Spleen (tissue), 11 donors: ENCODE measurements around the gene PICK1. TPM values are rescaled to one million over a fixed set of nuclear protein-coding genes. Genes with fewer than 3 reads are reported as not detected.

Experiments
- DNase-seq: peaks from one replicate; pipeline ENCODE4 v3.0.0-alpha.2; 2020
- H3K27ac ChIP-seq, 8 donors: fragments of 200-600 bp; sonication (generic) in 7 of 8; 1 replicate in 4 of 8; 2 replicates in 4 of 8; pipeline versions ENCODE4 v1.5.0 to v1.8.0; 2016 to 2021; ENCODE audit warnings: inconsistent platforms in 4 of 8, mild to moderate bottlenecking in 4 of 8, moderate library complexity in 1 of 8
- H3K27me3 ChIP-seq, 7 donors: fragments of 200-600 bp; sonication (generic) in 6 of 7; replicated peaks in 1 of 7; 1 replicate in 4 of 7; 2 replicates in 3 of 7; pipeline versions ENCODE4 v1.5.0 to v1.8.0; 2016 to 2021; ENCODE audit warnings: inconsistent platforms in 3 of 7, mild to moderate bottlenecking in 1 of 7
- H3K36me3 ChIP-seq, 6 donors: fragments of 200-600 bp; sonication (generic) in 5 of 6; 1 replicate in 4 of 6; 2 replicates in 2 of 6; pipeline versions ENCODE4 v1.5.0 to v1.8.0; 2016 to 2021; ENCODE audit warnings: inconsistent platforms in 2 of 6
- H3K4me1 ChIP-seq, 6 donors: fragments of 200-600 bp; sonication (generic) in 5 of 6; 1 replicate in 3 of 6; 2 replicates in 3 of 6; pipeline versions ENCODE4 v1.5.0 to v1.8.0; 2016 to 2021; ENCODE audit warnings: inconsistent platforms in 3 of 6
- H3K4me3 ChIP-seq, 8 donors: fragments of 200-600 bp; sonication (generic) in 7 of 8; 1 replicate in 4 of 8; 2 replicates in 4 of 8; pipeline versions ENCODE4 v1.5.0 to v1.8.0; 2016 to 2021; ENCODE audit warnings: inconsistent platforms in 4 of 8, mild to moderate bottlenecking in 4 of 8, moderate library complexity in 2 of 8
- H3K9me3 ChIP-seq, 8 donors: fragments of 200-600 bp; sonication (generic) in 7 of 8; 1 replicate in 4 of 8; 2 replicates in 4 of 8; pipeline versions ENCODE4 v1.5.0 to v1.8.0; 2016 to 2021; ENCODE audit warnings: inconsistent platforms in 4 of 8
- CTCF ChIP-seq, 11 experiments: fragments of 200-600 bp in 7 of 11; fragments of 450-650 bp in 4 of 11; sonication (generic) in 4 of 11; IDR thresholded peaks in 8 of 11; conservative IDR thresholded peaks in 3 of 11; 1 replicate in 7 of 11; 2 replicates in 4 of 11; pipeline versions ENCODE4 v1.4.0 to v1.8.0; 2016 to 2021; ENCODE audit warnings: antibody characterized with exemption in 11 of 11, inconsistent platforms in 4 of 11, mild to moderate bottlenecking in 1 of 11
- POLR2A ChIP-seq, 3 donors: fragments of 450-650 bp; IDR thresholded peaks; one replicate each; pipeline ENCODE4 v1.5.1; 2017; ENCODE audit warnings: antibody characterized with exemption in 3 of 3, mild to moderate bottlenecking in 1 of 3
- POLR2AphosphoS5 ChIP-seq, 3 donors: sonication (generic); formaldehyde crosslinking; IDR thresholded peaks; one replicate each; pipeline ENCODE4 v1.5.1; 2017; ENCODE audit warnings: antibody characterized with exemption in 3 of 3
- WGBS, 5 donors: extraction: QIAGEN DNeasy Blood & Tissue Kit in 3 of 5; methylation state at CpG; one replicate each; pipeline versions ENCODE4 v1.1.5 to v1.1.7; 2013 to 2018; 5-methylcytosine and 5-hydroxymethylcytosine counted together
- intact Hi-C: fragments of 100-400 bp; cut with DNase I; formaldehyde crosslinking; loops from one replicate; pipeline ENCODE4 v1.15.0; 2023; ENCODE audit warnings: low total_unique reads
- polyA plus RNA-seq, 3 donors: library from polyadenylated mRNA; stranded (reverse); fragments of 200-250 nt; gene quantifications; one replicate each; pipeline ENCODE4 v1.2.1, GENCODE V29; 2013
- total RNA-seq, 7 donors: library from RNA; depleted of rRNA in 3 of 7; stranded (reverse); fragments of >200 nt in 3 of 7; fragmentation: NEBNext Ultra II Directional in 4 of 7; extraction: Animal tissue kit (Norgen Biotek cat#: 25700) in 4 of 7; gene quantifications; one replicate each; pipeline versions ENCODE4 v1.1.0 to v1.2.1, GENCODE V29; 2016 to 2021
- donor health status: healthy with polysubstance abuse.
- donor health status: DM: no; HTN: no; CAD: no; lungs with moderate emphysema.
- donor health status: DM: no; HTN: no; CAD: no.
- donor health status: Bipolar disorder and iron deficiency.
- donor health status: healthy.
- donor health status: DM: no; HTN: no; CAD: no.
- donor health status: DM: yes; HTN: yes; CAD: no.

Gene PICK1
- total and polyA plus RNA-seq, 10 donors, result 14.9 to 34.2 (median 28.4) TPM

- no peak for DNase-seq
- peaks cover 0 to 6% (median 0%) of the 10 kb centered on the region in 6 donors for H3K36me3 ChIP-seq
- intact Hi-C loops, result no loop called here
- peaks cover 0 to 9% (median 0%) of the 10 kb centered on the region in 6 donors for H3K4me1 ChIP-seq
- H3K9me3 ChIP-seq, result no peaks in the 10 kb centered on the region
- H3K4me3 ChIP-seq, result no peak overlapping the region
- peak in 1 of 11 experiments; percentile 21 for TF ChIP-seq CTCF (IDR thresholded peaks at IDR 0.05 in 8 of 11, conservative IDR thresholded peaks at IDR 0.05 in 3 of 11)
- TF ChIP-seq POLR2AphosphoS5 (IDR thresholded peaks at IDR 0.05), result no peak
- TF ChIP-seq POLR2A (IDR thresholded peaks at IDR 0.05), result no peak
- 59 to 81% (median 73%) methylated on average over 16 to 31 of the region's 32 CpGs for WGBS, 5 donors
- peak overlapping the region in 2 of 8 donors; percentile 41 to 48 for H3K27ac ChIP-seq
- H3K27me3 ChIP-seq, result no peaks in the 10 kb centered on the region
Observed at GRCh38 chr22:38097557-38098409, 40.6 kb downstream of the PICK1 start.

GRCh38 chr22:38098410-38099249, 41.4 kb downstream of the PICK1 start:
- TF ChIP-seq CTCF (IDR thresholded peaks at IDR 0.05 in 8 of 11, conservative IDR thresholded peaks at IDR 0.05 in 3 of 11) (no peak), POLR2AphosphoS5 (IDR thresholded peaks at IDR 0.05) (no peak), POLR2A (IDR thresholded peaks at IDR 0.05) (no peak)
- peaks cover 0 to 9% (median 0%) of the 10 kb centered on the region in 6 donors for H3K4me1 ChIP-seq
- 60 to 79% (median 73%) methylated on average over 9 of the region's 9 CpGs for WGBS, 5 donors
- H3K9me3 ChIP-seq, result no peaks in the 10 kb centered on the region
- no peak overlapping the region for H3K4me3 ChIP-seq
- no peak for DNase-seq
- no peaks in the 10 kb centered on the region for H3K27me3 ChIP-seq
- peaks cover 0 to 3% (median 0%) of the 10 kb centered on the region in 6 donors for H3K36me3 ChIP-seq
- intact Hi-C loops, result no loop called here
- H3K27ac ChIP-seq, result peak overlapping the region in 2 of 8 donors; percentile 41 to 48

- Histone ChIP-seq H3K4me3 (no peak overlapping the region), H3K27me3 (no peaks in the 10 kb centered on the region), H3K4me1 (peaks cover 0 to 2% (median 0%) of the 10 kb centered on the region in 6 donors), H3K36me3 (no peaks in the 10 kb centered on the region), H3K27ac (no peak overlapping the region), H3K9me3 (no peaks in the 10 kb centered on the region)
- 71 to 83% (median 79%) methylated on average over 8 of the region's 8 CpGs for WGBS, 5 donors
- TF ChIP-seq POLR2AphosphoS5 (IDR thresholded peaks at IDR 0.05), result no peak
- no peak for TF ChIP-seq CTCF (IDR thresholded peaks at IDR 0.05 in 8 of 11, conservative IDR thresholded peaks at IDR 0.05 in 3 of 11)
- TF ChIP-seq POLR2A (IDR thresholded peaks at IDR 0.05), result no peak
- intact Hi-C loops, result no loop called here
- DNase-seq, result no peak
Observed at GRCh38 chr22:38103641-38104040, 46.4 kb downstream of the PICK1 start.
